HUES64 (cell line): ENCODE data around the gene TSHR.

Source experiments
- H3K27ac ChIP-seq: 2 replicates; pipeline ENCODE4 v1.7.0; 2013; ENCODE audit warnings: low read depth, low read length, inconsistent platforms
- H3K27me3 ChIP-seq: 2 replicates; pipeline ENCODE4 v1.6.1; 2013; ENCODE audit warnings: mild to moderate bottlenecking, low read length; ENCODE audit not compliant: insufficient read depth
- H3K36me3 ChIP-seq: 2 replicates; pipeline ENCODE4 v1.6.1; 2013; ENCODE audit warnings: mild to moderate bottlenecking, low read length; ENCODE audit not compliant: insufficient read depth
- H3K4me1 ChIP-seq: 2 replicates; pipeline ENCODE4 v1.6.1; 2013; ENCODE audit warnings: mild to moderate bottlenecking, low read length, moderate library complexity; ENCODE audit not compliant: insufficient read depth
- H3K4me3 ChIP-seq: 2 replicates; pipeline ENCODE4 v1.5.1; 2013; ENCODE audit warnings: mild to moderate bottlenecking, low read length, moderate library complexity
- H3K9ac ChIP-seq: 2 replicates; pipeline ENCODE4 v1.6.1; 2013; ENCODE audit warnings: mild to moderate bottlenecking, low read depth, low read length
- H3K9me3 ChIP-seq: 2 replicates; pipeline ENCODE4 v1.6.1; 2013; ENCODE audit warnings: low read depth, low read length; ENCODE audit not compliant: insufficient read depth
- WGBS: fragments of 150-250, 120-280 bp; methylation state at CpG from one replicate; pipeline ENCODE4 v1.1.7; 2013; ENCODE audit warnings: missing lambda C conversion rate; 5-methylcytosine and 5-hydroxymethylcytosine counted together

TSHR gene

DNA sequence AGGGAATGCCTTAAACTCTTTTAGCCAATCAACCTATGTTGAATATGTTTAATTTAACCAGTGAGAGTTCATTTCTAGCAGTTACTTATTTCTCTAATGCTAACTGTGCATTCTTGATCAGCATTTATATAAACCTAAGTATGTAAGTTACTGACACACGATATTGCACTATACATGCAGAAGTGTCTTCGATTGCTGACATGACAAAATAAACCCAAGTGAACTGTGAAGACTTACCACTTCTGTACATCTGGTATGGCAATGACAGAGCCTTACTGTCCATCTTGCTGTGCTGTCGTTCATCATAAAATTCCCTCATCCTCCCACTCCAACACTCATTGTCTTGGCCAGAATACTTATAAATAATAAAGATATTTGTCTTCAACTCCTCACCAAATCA is 131.8 kb downstream of the TSHR start:
- Histone ChIP-seq H3K27ac (no peak overlapping the region), H3K36me3 (no peaks in the 10 kb centered on the region), H3K9ac (no peak overlapping the region), H3K4me3 (no peak overlapping the region), H3K27me3 (no peaks in the 10 kb centered on the region), H3K4me1 (no peaks in the 10 kb centered on the region), H3K9me3 (no peaks in the 10 kb centered on the region)
- 62% methylated on average over 3 of the region's 3 CpGs for WGBS

DNA sequence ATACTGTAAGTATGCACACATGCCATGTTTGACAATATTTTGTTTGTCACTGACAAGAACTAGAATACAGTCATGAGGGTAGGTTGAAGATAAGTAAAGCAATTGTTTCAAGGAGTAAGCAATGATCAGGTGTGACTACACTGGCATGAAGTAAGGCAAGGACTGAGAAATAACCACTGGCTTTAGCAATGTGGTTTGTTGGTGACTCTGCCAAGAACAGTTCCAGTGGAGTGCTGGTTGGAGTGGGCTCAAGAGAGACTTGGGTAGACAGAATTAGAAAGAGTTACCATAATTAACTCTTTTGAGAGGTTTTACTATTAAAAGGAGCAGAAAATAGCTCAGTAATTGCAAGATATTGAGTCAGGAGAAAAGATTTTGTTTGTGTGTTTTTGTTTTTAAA is 135.7 kb downstream of the TSHR start:
- Histone ChIP-seq H3K27ac (no peak overlapping the region), H3K27me3 (no peaks in the 10 kb centered on the region), H3K36me3 (no peaks in the 10 kb centered on the region), H3K9ac (no peak overlapping the region), H3K9me3 (no peaks in the 10 kb centered on the region), H3K4me1 (no peaks in the 10 kb centered on the region), H3K4me3 (no peak overlapping the region)

DNA sequence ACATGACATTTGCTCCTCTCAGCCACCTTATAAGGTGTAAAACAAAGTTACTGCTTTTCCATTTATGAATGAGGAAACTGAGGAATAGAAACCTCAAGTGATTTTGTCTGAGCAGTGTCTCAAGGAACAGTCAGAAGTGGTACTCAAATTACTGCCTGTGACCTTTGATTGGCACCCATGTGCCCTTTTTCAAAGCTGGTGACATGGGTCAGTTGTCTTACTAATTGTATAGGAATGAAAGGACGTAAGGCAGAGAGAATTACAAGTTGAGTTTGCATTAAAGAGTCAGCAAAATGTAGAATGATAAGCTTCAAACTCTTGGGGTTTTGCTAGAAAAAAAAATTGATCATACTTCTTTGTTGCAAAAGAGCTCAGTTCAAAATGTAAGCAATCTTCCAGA is 136.2 kb downstream of the TSHR start:
- 89% methylated on average over 1 of the region's 1 CpG for WGBS
- Histone ChIP-seq H3K27ac (no peak overlapping the region), H3K9me3 (no peaks in the 10 kb centered on the region), H3K4me1 (no peaks in the 10 kb centered on the region), H3K9ac (no peak overlapping the region), H3K27me3 (no peaks in the 10 kb centered on the region), H3K36me3 (no peaks in the 10 kb centered on the region), H3K4me3 (no peak overlapping the region)

DNA sequence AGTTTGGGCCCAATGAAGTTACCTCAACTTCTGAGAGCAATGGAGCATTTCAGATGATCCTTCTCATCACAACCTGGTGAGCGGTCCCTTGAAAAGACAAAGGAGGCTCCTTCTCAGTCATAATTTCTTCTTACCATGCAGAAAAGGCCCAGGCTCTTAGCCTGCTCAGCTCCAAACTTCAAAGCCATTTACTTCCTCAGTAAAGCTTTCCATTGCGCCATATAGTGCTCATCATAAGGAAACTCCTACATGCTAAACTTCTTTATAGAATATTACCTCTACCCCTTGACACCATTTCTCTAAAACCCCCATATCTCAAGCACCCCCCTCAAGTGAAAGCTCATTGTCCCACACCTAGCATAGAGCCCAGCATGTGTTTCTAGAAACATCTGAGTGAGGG is 138.2 kb downstream of the TSHR start:
- H3K36me3 ChIP-seq: no peaks in the 10 kb centered on the region

DNA sequence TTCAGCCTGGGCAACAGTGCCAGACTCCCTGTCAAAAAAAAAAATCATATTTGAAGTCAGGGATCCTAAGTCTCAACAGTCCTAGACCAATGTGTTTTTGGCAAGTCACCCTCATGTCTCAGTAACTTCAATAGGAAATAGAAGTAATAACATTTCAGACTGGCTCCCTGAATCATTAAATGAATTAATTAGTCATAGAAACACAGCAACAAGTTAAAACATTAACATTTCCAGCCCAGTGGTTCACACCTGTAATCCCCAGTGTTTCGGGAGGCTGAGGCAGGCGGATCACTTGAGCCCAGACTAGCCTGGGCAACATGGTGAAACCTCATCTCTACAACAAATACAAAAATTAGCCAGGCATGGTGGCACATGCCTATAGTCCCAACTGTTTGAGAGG is 140.1 kb downstream of the TSHR start:
- 97% methylated on average over 2 of the region's 2 CpGs for WGBS
- H3K27me3 ChIP-seq: no peaks in the 10 kb centered on the region
- H3K4me3 ChIP-seq: no peak overlapping the region
- no peaks in the 10 kb centered on the region for H3K36me3 ChIP-seq
- H3K9me3 ChIP-seq: no peaks in the 10 kb centered on the region
- no peak overlapping the region for H3K9ac ChIP-seq
- no peak overlapping the region for H3K27ac ChIP-seq
- H3K4me1 ChIP-seq: no peaks in the 10 kb centered on the region

More for the DNA sequence above, 138.2 kb downstream of the TSHR start:
- Histone ChIP-seq H3K9me3 (no peaks in the 10 kb centered on the region), H3K27me3 (no peaks in the 10 kb centered on the region), H3K4me3 (no peak overlapping the region), H3K9ac (no peak overlapping the region), H3K4me1 (no peaks in the 10 kb centered on the region), H3K27ac (no peak overlapping the region)
- 94% methylated on average over 2 of the region's 2 CpGs for WGBS

DNA sequence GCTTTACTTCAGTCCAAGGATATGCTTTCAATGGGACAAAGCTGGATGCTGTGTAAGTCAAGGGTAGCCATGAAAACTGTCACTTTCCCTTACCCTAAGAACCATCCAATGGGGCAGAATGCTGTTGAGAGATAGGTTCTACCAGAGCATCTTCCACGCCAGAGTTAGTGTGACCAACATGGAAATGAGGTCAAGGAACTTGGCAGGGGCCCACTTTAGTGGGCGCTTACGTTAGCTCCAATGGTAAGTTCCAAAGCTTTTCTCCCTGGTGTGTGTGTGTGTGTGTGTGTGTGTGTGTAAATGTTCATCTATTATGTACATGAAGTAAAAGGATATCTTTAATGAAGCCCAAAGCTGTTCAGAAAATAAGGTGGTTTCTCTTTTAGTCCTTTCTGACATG is 141.2 kb downstream of the TSHR start:
- WGBS: 91% methylated on average over 3 of the region's 3 CpGs
- Histone ChIP-seq H3K27ac (no peak overlapping the region), H3K9ac (no peak overlapping the region), H3K9me3 (no peaks in the 10 kb centered on the region), H3K27me3 (no peaks in the 10 kb centered on the region), H3K4me3 (no peak overlapping the region), H3K36me3 (no peaks in the 10 kb centered on the region), H3K4me1 (no peaks in the 10 kb centered on the region)

DNA sequence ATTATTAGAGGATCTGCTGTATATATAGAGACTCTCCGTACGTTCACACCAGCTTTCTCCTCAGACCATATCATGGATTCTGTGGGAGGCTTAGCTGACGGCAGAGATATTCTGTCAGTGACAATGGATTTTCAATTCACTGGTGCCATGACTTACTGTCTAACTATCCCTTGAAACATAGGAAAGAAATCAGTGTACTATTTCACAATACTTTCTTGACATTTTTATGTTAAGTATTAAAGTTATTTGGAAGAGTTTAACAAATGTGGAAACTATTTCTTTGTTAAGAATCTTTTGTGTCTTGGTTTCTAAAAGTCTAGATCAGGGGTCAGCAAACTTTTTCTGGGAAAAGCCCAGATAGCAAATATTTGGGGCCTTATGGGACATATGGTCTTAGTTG is 146.8 kb downstream of the TSHR start:
- Histone ChIP-seq H3K27me3 (no peaks in the 10 kb centered on the region), H3K9me3 (no peaks in the 10 kb centered on the region), H3K4me3 (no peak overlapping the region), H3K27ac (no peak overlapping the region), H3K4me1 (no peaks in the 10 kb centered on the region; the same call in 1 of the 2 replicates), H3K36me3 (no peaks in the 10 kb centered on the region), H3K9ac (no peak overlapping the region)
- 100% methylated on average over 3 of the region's 3 CpGs for WGBS

DNA sequence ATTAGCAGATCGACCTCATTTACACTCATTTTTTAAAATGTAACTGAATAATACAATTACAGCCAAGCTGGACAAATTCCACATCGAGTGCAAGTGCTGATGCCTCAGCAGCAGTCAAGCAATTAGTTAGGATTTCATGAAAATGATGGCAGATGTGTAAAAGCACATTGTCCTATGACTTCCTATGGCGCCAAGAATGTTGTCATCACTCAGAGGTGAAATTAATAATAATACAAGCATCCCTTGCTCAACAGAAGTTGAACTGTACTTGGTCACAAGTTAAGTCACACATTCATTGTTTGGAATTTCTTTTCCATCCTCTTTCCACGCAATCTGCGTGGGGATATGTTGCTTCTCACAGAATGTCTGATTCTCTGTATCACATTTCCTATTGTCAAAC is 148.0 kb downstream of the TSHR start:
- Histone ChIP-seq H3K27ac (no peak overlapping the region), H3K4me1 (no peaks in the 10 kb centered on the region; the same call in 1 of the 2 replicates), H3K36me3 (no peaks in the 10 kb centered on the region), H3K9me3 (no peaks in the 10 kb centered on the region), H3K27me3 (no peaks in the 10 kb centered on the region), H3K4me3 (no peak overlapping the region), H3K9ac (no peak overlapping the region)
- 96% methylated on average over 5 of the region's 5 CpGs for WGBS

DNA sequence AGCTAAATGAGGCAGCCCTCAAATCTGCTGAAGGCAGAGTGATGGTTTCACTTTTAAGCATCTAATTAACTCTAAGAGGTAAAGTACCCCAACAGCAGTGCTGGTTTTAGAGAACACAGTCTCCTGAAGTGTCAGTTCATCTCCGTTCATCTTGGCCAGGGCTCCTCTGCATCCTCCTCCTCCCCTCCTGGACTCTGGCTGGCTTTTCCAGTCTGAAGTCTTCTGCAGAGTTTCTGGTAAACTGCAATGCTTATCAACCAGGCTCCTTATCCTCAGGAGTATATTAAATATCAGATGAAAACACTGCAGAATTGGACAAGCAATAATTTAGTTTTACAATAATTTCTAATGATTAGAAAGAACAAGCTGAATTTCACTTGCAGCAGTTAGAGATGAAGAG is 150.0 kb downstream of the TSHR start:
- Histone ChIP-seq H3K36me3 (no peaks in the 10 kb centered on the region), H3K27ac (no peak overlapping the region), H3K9ac (no peak overlapping the region), H3K4me1 (no peaks in the 10 kb centered on the region; the same call in 1 of the 2 replicates), H3K4me3 (no peak overlapping the region), H3K27me3 (no peaks in the 10 kb centered on the region), H3K9me3 (no peaks in the 10 kb centered on the region)
- 86% methylated on average over 1 of the region's 1 CpG for WGBS

DNA sequence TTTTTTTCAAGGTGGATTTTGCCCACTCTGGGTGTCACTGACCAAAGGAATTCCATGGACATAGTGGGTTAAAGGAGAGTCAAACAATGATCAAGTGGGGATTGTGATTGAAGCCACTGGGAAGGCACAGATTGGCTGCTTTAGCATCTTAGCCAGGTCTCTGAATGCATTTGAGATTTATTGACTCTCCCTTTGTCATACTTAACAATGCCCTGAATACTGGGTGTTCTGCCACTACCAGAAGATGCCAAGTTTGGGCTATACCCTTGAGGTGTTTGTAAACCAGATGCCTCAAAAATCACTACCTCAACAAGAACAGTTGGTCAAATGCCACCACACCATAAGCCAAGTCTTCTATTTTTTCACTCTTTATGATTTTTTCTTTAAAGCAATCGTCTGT is 150.5 kb downstream of the TSHR start:
- 60% methylated on average over 1 of the region's 1 CpG for WGBS
- Histone ChIP-seq H3K27ac (no peak overlapping the region), H3K9me3 (no peaks in the 10 kb centered on the region), H3K4me3 (no peak overlapping the region), H3K4me1 (no peaks in the 10 kb centered on the region; the same call in 1 of the 2 replicates), H3K9ac (no peak overlapping the region), H3K27me3 (no peaks in the 10 kb centered on the region), H3K36me3 (no peaks in the 10 kb centered on the region)

DNA sequence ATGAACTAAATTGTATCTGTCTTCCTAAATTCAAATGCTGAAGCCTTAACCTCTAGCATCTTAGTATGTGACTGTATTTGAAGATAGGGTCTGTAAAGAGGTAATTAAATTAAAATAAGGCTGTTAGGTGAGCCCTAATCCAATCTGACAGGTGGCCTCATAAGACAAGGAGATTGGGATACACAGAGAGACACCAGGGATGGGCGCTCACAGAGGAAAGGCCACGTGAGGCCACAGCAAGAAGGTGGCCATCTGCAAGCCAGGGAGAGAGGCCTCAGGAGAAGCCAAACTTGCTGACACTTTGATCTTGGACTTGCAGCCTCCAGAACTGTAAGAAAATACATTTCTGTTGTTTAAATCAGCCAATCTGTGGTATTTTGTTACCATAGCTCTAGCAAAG is 154.8 kb downstream of the TSHR start:
- Histone ChIP-seq H3K9me3 (no peaks in the 10 kb centered on the region), H3K27me3 (no peaks in the 10 kb centered on the region), H3K36me3 (no peaks in the 10 kb centered on the region), H3K4me3 (no peak overlapping the region), H3K27ac (no peak overlapping the region), H3K4me1 (no peaks in the 10 kb centered on the region), H3K9ac (no peak overlapping the region)
- WGBS: 86% methylated on average over 2 of the region's 2 CpGs

DNA sequence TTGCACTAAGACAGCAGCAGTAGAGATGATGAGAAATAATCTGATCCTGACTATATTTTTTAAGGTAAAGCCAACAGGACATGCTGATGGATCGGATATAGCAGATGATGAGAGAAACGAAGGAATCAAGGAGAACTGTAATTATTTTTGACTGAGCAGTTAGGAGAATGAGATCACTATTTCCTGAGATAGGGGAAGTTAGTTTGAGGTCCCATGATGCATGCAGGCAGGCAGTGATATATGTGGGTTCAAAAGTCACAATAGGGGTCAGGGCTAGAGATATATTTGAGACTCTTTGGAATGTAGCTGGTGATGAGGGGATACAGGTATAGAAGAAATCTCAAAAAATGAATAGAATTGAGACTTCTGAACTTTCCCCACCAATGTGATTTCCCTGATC is 157.8 kb downstream of the TSHR start:
- no peaks in the 10 kb centered on the region for H3K9me3 ChIP-seq
- WGBS: 96% methylated on average over 2 of the region's 2 CpGs
- H3K4me3 ChIP-seq: no peak overlapping the region
- no peaks in the 10 kb centered on the region for H3K27me3 ChIP-seq
- H3K9ac ChIP-seq: no peak overlapping the region
- no peak overlapping the region for H3K27ac ChIP-seq
- no peaks in the 10 kb centered on the region for H3K36me3 ChIP-seq
- H3K4me1 ChIP-seq: no peaks in the 10 kb centered on the region
